IPS-NIHi7 (cell line): ENCODE data around the gene KANSL1.

Experiments
- DNase-seq: peaks from one replicate; pipeline ENCODE4 v3.0.0; 2012; ENCODE audit warnings: mixed read lengths; ENCODE audit errors: extremely low spot score

Gene KANSL1

DNA sequence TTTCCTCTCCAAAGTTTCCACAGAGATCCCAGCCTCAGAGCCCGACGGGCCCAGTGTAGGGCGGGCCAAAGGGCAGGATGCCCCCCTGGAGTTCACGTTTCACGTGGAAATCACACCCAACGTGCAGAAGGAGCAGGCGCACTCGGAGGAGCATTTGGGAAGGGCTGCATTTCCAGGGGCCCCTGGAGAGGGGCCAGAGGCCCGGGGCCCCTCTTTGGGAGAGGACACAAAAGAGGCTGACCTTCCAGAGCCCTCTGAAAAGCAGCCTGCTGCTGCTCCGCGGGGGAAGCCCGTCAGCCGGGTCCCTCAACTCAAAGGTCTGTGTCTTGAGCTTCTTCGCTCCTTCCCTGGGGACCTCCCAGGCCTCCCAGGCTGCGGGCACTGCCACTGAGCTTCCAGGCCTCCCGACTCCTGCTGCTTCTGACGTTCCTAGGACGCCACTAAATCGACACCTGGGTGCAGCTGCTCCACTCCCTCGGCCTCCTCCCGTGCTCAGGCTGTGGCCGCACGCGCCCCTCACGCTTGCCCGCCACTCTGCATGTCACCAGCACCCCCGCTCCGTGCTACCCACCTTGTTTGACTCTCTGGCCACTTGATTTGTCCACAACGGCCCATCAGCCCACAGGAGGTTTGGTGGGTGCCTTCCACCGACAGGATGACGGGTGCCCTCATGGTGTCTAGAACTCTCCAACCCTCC lies 209.5 kb downstream of the KANSL1 start:
- DNase-seq, result no peak

DNA sequence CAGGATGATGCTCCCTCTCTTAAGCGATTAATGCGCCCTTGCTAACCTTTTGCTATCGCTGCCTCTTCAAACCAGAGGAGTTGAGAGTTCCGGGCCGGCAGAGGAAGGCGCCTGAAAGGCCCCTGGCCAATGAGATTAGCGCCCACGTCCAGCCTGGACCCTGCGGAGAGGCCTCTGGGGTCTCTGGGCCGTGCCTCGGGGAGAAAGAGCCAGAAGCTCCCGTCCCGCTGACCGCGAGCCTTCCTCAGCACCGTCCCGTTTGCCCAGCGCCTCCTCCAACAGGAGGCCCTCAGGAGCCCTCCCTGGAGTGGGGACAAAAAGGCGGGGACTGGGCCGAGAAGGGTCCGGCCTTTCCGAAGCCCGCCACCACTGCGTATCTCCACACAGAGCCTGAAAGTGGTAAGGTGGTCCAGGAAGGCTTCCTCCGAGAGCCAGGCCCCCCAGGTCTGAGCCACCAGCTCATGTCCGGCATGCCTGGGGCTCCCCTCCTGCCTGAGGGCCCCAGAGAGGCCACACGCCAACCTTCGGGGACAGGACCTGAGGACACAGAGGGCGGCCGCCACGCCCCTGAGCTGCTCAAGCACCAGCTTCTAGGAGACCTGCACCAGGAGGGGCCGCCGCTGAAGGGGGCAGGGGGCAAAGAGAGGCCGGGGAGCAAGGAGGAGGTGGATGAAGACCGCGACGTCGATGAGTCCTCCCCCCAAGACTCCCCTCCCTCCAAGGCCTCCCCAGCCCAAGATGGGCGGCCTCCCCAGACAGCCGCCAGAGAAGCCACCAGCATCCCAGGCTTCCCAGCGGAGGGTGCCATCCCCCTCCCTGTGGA lies 210.2 kb downstream of the KANSL1 start:
- DNase-seq, result no peak

DNA sequence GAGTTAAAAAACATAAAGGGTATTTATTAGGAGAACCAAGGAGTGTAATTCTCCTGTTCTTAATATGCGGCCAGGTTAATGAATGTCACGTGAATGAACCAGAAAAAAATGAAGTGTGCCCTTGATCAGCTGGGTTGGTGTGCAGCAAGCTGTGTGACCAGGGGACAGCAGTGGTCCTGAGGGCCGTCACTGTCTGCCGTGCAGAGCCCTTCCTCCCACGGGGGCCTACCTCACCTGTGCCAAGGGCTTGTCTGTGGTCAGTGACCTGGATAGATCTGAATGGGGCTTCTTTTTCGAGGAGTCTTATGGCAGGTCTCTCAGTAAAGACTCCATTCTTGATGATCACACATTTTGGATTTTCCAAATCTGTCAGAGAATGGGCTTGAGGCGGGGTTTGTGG lies 211.9 kb downstream of the KANSL1 start:
- no peak for DNase-seq

DNA sequence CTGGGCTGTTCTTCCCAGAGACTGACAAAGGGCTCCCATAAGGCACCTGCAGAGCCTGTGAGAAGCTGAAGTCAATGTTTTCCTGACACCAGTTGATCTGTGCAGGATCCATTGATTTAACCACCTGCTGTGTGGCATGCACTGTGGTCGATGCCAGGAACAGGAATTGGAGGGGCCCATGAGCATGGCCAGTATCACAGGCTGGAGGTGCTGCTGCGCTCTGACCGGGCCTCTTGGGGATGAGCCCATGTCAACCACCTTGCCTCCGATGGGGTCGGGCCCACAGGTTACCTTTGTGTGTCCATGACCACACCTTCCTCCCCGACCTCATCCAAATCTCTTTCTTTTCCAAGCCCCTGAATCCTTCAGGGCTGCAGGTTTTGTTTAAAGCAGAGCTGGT lies 212.4 kb downstream of the KANSL1 start:
- DNase-seq, result no peak
